ENCODE results near the gene CTNNA3. TPM values are rescaled to one million over a fixed set of nuclear protein-coding genes. Genes with fewer than 3 reads are reported as not detected.

Gene CTNNA3
- total and polyA plus RNA-seq, 12 donors: 2.0 to 213 (median 171) TPM

DNA sequence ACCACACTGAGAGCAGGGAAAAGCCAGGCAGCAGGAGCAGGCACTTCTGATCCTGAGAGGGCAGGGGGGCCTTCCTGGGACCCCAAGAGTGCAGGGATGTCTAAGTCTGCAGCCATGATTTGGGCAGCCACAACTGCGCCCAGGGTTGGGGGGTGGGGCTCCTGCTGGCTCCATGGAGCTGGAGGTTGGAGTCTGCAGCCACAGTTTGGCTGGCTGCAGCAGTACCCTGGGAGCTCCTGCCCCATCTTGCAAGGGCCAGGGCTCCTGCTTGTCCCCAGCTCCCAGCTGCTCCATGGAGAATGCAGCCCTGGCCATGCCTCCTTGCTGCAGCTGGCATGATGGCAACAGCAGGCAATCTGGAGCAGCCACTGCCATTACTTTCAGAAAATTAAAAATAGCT is 1449.8 kb downstream of the CTNNA3 start:
- WGBS, 2 donors: 95 to 100% methylated on average over 1 of the region's 1 CpG
- no peaks in the 10 kb centered on the region for H3K4me1 ChIP-seq
- no peak for ATAC-seq
- no peak for DNase-seq
- peaks cover 0 to 34% (median 15%) of the 10 kb centered on the region in 11 donors for H3K9me3 ChIP-seq
- H3K36me3 ChIP-seq: no peaks in the 10 kb centered on the region
- H3K27ac ChIP-seq: no peak overlapping the region
- no peaks in the 10 kb centered on the region for H3K27me3 ChIP-seq
- intact Hi-C loops (cut with DNase I): no loop called here
- TF ChIP-seq, protein P1, sequence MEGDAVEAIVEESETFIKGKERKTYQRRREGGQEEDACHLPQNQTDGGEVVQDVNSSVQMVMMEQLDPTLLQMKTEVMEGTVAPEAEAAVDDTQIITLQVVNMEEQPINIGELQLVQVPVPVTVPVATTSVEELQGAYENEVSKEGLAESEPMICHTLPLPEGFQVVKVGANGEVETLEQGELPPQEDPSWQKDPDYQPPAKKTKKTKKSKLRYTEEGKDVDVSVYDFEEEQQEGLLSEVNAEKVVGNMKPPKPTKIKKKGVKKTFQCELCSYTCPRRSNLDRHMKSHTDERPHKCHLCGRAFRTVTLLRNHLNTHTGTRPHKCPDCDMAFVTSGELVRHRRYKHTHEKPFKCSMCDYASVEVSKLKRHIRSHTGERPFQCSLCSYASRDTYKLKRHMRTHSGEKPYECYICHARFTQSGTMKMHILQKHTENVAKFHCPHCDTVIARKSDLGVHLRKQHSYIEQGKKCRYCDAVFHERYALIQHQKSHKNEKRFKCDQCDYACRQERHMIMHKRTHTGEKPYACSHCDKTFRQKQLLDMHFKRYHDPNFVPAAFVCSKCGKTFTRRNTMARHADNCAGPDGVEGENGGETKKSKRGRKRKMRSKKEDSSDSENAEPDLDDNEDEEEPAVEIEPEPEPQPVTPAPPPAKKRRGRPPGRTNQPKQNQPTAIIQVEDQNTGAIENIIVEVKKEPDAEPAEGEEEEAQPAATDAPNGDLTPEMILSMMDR (IDR thresholded peaks at IDR 0.05): no peak
- no peak overlapping the region for H3K4me3 ChIP-seq

DNA sequence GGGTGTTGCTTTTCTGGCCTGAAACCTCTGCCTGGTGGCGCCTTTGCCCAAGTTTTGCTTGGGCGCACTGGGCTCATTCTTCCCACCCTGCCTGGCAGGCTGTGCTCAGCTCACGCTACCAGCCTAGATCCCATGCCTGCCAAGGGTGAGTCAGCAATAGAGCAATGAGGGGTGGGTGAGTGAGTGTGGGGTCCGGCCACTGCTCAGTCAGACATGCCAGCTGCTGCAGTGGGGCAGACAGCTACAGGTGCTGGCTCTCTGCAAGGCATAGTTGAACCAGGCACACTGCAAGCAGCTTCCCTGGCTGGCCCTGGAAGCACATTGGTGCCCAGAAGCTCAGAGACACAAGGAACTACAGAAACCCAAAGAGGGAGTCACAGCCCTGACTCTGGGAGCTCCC is 1451.0 kb downstream of the CTNNA3 start:
- TF ChIP-seq, protein P1 (IDR thresholded peaks at IDR 0.05): no peak
- no peak overlapping the region for H3K27ac ChIP-seq
- H3K4me1 ChIP-seq: no peaks in the 10 kb centered on the region
- ATAC-seq: no peak
- H3K9me3 ChIP-seq: peaks cover 0 to 31% (median 15%) of the 10 kb centered on the region in 11 donors
- no peaks in the 10 kb centered on the region for H3K27me3 ChIP-seq
- intact Hi-C loops (cut with DNase I): no loop called here
- no peak for DNase-seq
- WGBS, 2 donors: 87 to 96% methylated on average over 4 of the region's 4 CpGs
- H3K4me3 ChIP-seq: no peak overlapping the region
- no peaks in the 10 kb centered on the region for H3K36me3 ChIP-seq

DNA sequence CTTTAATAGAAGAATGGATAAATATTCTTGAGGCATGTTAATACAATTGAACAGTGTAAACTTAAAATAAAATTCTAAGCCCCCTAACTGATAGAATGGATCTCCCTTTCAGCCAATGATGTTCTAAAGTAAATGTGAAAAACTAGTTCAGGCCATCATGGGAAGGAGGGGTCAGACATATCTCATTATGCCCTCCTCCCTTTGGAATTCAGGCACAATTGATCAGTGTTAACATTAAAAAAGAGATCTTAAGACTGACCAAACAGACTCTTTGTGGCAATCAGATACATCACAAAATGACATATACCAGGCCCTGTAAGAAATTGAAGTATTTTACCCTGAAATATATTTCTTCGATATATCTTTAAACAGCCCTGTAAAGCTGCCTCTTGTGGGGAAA is 1453.1 kb downstream of the CTNNA3 start:
- Histone ChIP-seq H3K9me3 (peaks cover 0 to 21% (median 5%) of the 10 kb centered on the region in 11 donors), H3K27me3 (no peaks in the 10 kb centered on the region), H3K4me3 (no peak overlapping the region), H3K36me3 (no peaks in the 10 kb centered on the region), H3K4me1 (no peaks in the 10 kb centered on the region), H3K27ac (no peak overlapping the region)
- intact Hi-C loops (cut with DNase I): no loop called here
- TF ChIP-seq, protein P1 (IDR thresholded peaks at IDR 0.05): no peak
- ATAC-seq (no peak), DNase-seq (no peak)
- 84 to 93% methylated on average over 1 of the region's 1 CpG for WGBS, 2 donors

DNA sequence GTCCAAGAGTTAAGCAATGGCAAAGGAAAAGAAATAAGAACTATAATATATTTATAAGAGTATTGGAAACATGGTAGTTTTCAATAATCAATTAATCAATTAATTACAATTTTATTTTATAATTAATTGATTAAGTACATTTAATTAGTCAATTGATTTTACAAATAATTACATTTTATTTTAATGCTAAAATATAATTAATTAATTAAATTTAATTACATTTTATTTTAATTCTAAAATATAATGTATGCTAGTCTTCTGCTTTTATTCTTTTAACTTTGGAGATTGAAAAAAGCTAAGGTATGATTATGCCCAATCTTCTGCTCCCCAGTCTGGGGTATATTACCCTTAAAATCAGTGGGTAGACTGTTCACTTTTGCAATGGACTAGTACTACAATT is 1456.9 kb downstream of the CTNNA3 start:
- TF ChIP-seq, protein P1 (IDR thresholded peaks at IDR 0.05): no peak
- intact Hi-C loops (cut with DNase I): no loop called here
- H3K9me3 ChIP-seq: no peaks in the 10 kb centered on the region
- DNase-seq (no peak), ATAC-seq (no peak)
- no peaks in the 10 kb centered on the region for H3K36me3 ChIP-seq
- no peak overlapping the region for H3K4me3 ChIP-seq
- no peak overlapping the region for H3K27ac ChIP-seq
- H3K4me1 ChIP-seq: no peaks in the 10 kb centered on the region
- no peaks in the 10 kb centered on the region for H3K27me3 ChIP-seq

DNA sequence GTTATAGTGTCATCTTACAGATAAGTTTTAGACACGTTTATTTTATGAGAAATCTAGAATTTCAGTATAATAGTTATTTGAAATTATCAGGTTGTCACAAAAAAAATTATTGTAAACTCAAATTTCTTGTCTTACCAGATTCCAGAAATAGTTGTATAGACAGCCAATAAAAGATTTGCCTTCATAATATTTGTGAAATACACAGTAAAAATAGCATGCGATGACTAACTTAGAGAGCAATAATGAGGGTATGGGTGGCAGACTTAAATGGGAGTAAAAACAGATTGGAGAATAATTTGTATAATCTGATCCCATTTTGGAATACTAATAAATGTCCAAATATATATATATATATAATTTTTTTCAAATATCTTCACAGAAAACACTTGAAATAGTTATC is 1457.7 kb downstream of the CTNNA3 start:
- Histone ChIP-seq H3K27ac (no peak overlapping the region), H3K36me3 (no peaks in the 10 kb centered on the region), H3K4me3 (no peak overlapping the region), H3K27me3 (no peaks in the 10 kb centered on the region), H3K4me1 (no peaks in the 10 kb centered on the region), H3K9me3 (no peaks in the 10 kb centered on the region)
- TF ChIP-seq, protein P1 (IDR thresholded peaks at IDR 0.05): no peak
- DNase-seq: no peak
- intact Hi-C loops (cut with DNase I): no loop called here
- WGBS, 2 donors: 87 to 89% methylated on average over 2 of the region's 2 CpGs
- ATAC-seq: no peak
